GM19099 (cell line): ENCODE measurements around the gene LMOD2.

Experiments used
- POLR2A ChIP-seq: IDR thresholded peaks from 3 replicates; pipeline ENCODE4 v1.6.1; 2011; ENCODE audit warnings: low read depth; ENCODE audit not compliant: insufficient read length; ENCODE audit errors: extremely low read depth

LMOD2 gene

GRCh38 chr7:123633553-123633952 lies 22.1 kb upstream of the LMOD2 start:
- TF ChIP-seq POLR2A: no peak

- no peak for TF ChIP-seq POLR2A
Observed at GRCh38 chr7:123635551-123636359, 19.9 kb upstream of the LMOD2 start.

DNA sequence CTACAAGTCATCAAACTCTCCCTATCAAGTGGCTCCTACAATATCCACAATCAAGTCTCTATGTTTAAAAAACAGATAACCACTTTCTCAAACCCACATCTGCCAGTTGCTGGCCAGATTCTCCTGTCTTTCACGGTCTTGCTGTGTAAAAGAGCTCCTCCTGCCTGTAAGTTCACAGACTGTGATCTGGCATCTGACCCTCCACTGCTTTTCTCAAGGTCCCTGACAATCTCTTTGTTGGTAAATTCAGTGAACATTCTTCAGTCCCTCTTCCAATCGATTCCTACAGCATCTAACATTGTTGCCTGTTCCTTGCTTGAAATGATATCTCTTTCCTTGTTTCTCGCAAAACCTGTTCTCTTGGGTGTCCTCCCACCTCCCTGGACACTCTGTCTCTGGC lies 18.5 kb upstream of the LMOD2 start:
- no peak for TF ChIP-seq POLR2A

GRCh38 chr7:123637878-123638277 lies 17.8 kb upstream of the LMOD2 start:
- TF ChIP-seq POLR2A: no peak

GRCh38 chr7:123639631-123640030 lies 16.0 kb upstream of the LMOD2 start:
- no peak for TF ChIP-seq POLR2A

DNA sequence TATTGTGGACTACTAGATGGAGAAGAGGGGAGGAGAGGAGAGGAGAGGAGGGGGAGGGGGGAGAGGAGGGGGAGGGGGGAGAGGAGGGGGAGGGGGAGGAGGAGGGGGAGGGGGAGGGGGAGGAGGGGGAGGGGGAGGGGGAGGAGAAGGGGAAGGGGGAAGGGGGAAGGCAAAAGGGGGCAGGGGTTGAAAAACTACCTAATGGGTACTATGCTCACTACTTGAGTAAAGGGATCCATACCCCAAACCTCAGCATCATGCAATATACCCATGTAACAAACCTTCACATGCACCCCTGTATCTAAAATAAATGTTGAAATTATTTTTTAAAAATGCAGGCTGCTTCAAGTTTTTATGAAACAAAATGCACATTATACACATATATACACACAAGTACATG lies 15.1 kb upstream of the LMOD2 start:
- no peak for TF ChIP-seq POLR2A

DNA sequence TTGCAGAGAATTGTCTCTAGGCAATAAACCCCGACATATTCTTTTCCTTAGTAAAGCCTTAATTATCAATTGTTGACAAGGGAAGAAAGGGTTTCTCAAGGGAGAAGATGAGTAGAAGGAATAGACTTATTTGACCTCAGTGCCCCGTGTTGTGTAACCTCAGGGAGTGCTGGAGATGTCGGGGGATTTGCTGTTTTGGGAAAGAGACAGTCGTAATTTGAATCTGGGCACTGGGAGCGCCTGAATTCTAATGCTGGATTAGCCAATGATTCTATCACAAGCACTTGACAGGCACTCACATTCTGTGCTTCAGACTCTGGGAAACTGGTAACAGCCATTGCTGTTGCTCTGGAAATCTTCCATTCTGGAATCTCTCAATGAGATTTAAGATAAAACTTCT lies 13.8 kb upstream of the LMOD2 start:
- no peak for TF ChIP-seq POLR2A

GRCh38 chr7:123643495-123644441 lies 11.9 kb upstream of the LMOD2 start:
- TF ChIP-seq POLR2A: no peak

GRCh38 chr7:123645516-123645915 lies 10.2 kb upstream of the LMOD2 start:
- no peak for TF ChIP-seq POLR2A

GRCh38 chr7:123647106-123647730 lies 8.4 kb upstream of the LMOD2 start:
- no peak for TF ChIP-seq POLR2A

GRCh38 chr7:123649964-123650363 lies 5.7 kb upstream of the LMOD2 start:
- TF ChIP-seq POLR2A: no peak

DNA sequence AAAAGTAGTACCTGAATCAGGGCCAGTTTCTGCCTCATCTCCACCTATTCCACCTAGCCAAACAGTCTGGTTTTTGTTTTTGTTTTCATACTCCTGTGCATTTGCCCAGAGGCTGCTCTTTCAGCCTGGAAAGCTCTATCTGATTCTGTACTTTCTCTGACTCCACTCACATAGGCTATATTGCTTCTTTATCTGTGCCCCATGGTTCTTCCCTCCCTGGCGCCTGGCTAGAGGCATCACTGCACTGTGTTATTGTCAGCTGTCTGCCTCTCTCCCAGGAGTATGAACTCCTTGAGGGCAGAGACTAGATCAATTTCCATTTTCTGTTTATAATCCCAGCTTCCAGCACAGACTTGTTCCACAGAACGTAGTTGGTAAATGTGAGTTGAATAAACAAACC lies 5.1 kb upstream of the LMOD2 start:
- TF ChIP-seq POLR2A: no peak

DNA sequence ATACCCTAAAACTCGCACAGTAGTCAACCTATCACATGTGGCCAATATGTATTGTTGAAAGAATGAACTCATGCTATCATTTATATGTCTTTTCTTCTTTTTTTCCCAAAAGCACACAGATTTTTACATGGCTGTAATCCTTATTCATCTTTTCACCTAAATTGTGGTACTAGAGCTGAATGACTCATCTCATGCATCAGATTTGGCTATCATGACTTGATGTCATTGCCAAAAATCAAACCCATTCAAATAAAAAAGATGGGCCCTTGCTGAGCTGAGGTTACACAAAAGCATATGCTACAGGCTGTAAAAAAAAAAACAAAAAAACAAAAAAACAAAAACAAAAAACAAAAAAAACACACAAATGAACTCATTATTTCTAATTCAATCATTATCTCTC lies 3.3 kb upstream of the LMOD2 start:
- TF ChIP-seq POLR2A: no peak

DNA sequence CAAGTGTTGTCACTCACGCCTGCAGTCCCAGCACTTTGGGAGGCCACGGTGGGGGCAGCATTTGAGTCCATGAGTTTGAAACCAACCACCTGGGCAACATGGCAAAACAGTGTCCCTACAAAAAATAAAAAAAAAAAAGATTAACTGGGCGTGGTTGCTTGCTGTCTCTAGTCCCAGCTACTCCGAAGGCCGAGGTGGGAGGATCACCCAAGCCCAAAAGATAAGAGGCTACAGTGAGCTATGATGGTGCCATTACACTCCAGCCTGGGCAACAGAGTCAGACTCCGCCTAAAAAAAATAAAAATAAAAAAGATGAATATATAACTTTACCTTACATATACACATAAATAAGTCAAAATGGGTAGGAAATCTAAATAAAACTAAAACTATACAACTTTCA lies 2.5 kb upstream of the LMOD2 start:
- no peak for TF ChIP-seq POLR2A

DNA sequence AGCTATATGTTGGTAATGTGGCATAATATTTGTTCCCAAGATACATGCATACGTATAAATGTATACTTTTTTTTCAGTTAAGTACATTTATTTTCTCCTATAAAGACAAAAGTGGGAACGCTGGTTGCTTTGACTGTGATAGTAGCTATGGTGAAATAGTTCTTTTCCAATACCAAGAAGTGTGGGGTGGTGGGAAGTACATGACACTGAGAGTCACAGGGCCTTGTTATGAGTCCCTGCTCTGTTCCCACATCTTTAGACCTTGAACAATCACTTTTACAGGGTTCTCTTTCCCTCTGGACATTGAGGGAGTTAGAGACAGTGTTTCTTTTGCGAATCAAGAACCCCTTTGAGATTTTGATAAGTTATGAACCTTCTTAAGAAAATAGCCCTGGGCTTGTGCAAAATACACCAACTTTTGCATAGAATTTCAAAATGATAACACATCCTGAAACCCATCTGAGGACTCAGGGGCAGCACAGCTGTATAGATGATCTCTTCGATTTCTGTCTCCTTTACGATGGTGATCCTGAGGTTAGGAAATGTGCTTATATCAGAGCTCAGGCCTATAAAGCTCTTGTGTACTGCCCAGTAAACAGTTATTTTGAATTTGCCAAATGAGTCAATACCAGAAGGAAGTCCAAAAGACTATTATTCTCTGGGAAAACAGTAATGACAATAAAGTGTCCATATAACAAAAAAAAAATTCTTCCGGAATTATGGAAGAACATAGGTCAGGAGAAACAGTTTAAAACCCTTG lies 1.1 kb downstream of the LMOD2 start:
- TF ChIP-seq POLR2A: no peak
